ENCODE data around the gene CCDC106. TPM values are rescaled to one million over a fixed set of nuclear protein-coding genes. Genes with fewer than 3 reads are reported as not detected.

Gene CCDC106
- total RNA-seq = 18.7 and 18.9 TPM in 2 replicates
- long read RNA-seq = 0 reads

- H3K9me3 Mint-ChIP-seq = no peaks in the 10 kb centered on the region
- H3K4me3 Mint-ChIP-seq = peak within 1 kb of the TSS; percentile 91
- H3K36me3 Mint-ChIP-seq (ENCODE audit: low read depth) = peaks cover 10% of the 10 kb centered on the region
Measured at GRCh38 chr19:55647732-55648584, at the start of gene CCDC106. CCDC106 (plus strand) TSS chr19:55648212; CDS start chr19:55649047, 835 bp downstream.

GRCh38 chr19:55598719-55599467, 49.1 kb upstream of the CCDC106 start:
- Mint-ChIP-seq H3K9me3 (peaks cover 5% of the 10 kb centered on the region), H3K4me1 (peaks cover 20% of the 10 kb centered on the region), H3K4me3 (peak overlapping the region; percentile 98), H3K27me3 (ENCODE audit: low read depth) (no peaks in the 10 kb centered on the region), H3K27ac (ENCODE audit: unreplicated experiment) (no peak overlapping the region), H3K36me3 (ENCODE audit: low read depth) (peaks cover 28% of the 10 kb centered on the region)
- no peak for TF ChIP-seq CTCF (conservative IDR thresholded peaks at IDR 0.05)
- DNase-seq (ENCODE audit: low read depth, low spot score) = peak; percentile 98

More at GRCh38 chr19:55647732-55648584, at the start of gene CCDC106:
- peaks cover 32% of the 10 kb centered on the region for H3K4me1 Mint-ChIP-seq
- DNase-seq (ENCODE audit: low read depth, low spot score) = peak; percentile 62
- TF ChIP-seq CTCF (conservative IDR thresholded peaks at IDR 0.05) = no peak
- peaks cover 6% of the 10 kb centered on the region for H3K27me3 Mint-ChIP-seq (ENCODE audit: low read depth)
- peak within 1 kb of the TSS; percentile 92 for H3K27ac Mint-ChIP-seq (ENCODE audit: unreplicated experiment)

GRCh38 chr19:55599468-55599841, 48.6 kb upstream of the CCDC106 start, which contains the start of gene FIZ1:
FIZ1 (minus strand) TSS chr19:55599517; CDS start chr19:55597865, 1,652 bp downstream.
- TF ChIP-seq CTCF (conservative IDR thresholded peaks at IDR 0.05) = no peak
- Mint-ChIP-seq H3K27me3 (ENCODE audit: low read depth) (no peaks in the 10 kb centered on the region), H3K27ac (ENCODE audit: unreplicated experiment) (peak within 1 kb of the TSS; percentile 100), H3K4me3 (peak within 1 kb of the TSS; percentile 98), H3K9me3 (peaks cover 5% of the 10 kb centered on the region), H3K36me3 (ENCODE audit: low read depth) (peaks cover 28% of the 10 kb centered on the region), H3K4me1 (peaks cover 21% of the 10 kb centered on the region)
- DNase-seq (ENCODE audit: low read depth, low spot score) = peak; percentile 98

GRCh38 chr19:55599842-55600661, 48.0 kb upstream of the CCDC106 start, which contains the start of gene ZNF524:
ZNF524 (plus strand) TSS chr19:55600288; CDS start chr19:55602113, 1,825 bp downstream.
- H3K9me3 Mint-ChIP-seq = peaks cover 5% of the 10 kb centered on the region
- H3K27me3 Mint-ChIP-seq (ENCODE audit: low read depth) = no peaks in the 10 kb centered on the region
- peaks cover 23% of the 10 kb centered on the region for H3K36me3 Mint-ChIP-seq (ENCODE audit: low read depth)
- TF ChIP-seq CTCF (conservative IDR thresholded peaks at IDR 0.05) = no peak
- peak within 1 kb of the TSS; percentile 100 for H3K27ac Mint-ChIP-seq (ENCODE audit: unreplicated experiment)
- H3K4me1 Mint-ChIP-seq = peaks cover 27% of the 10 kb centered on the region
- H3K4me3 Mint-ChIP-seq = peak within 1 kb of the TSS; percentile 98
- peak; percentile 74 for DNase-seq (ENCODE audit: low read depth, low spot score)

- H3K27me3 Mint-ChIP-seq (ENCODE audit: low read depth) = no peaks in the 10 kb centered on the region
- H3K27ac Mint-ChIP-seq (ENCODE audit: unreplicated experiment) = no peak overlapping the region
- no peak for TF ChIP-seq CTCF (conservative IDR thresholded peaks at IDR 0.05)
- no peak for DNase-seq (ENCODE audit: low read depth, low spot score)
- peaks cover 28% of the 10 kb centered on the region for H3K4me1 Mint-ChIP-seq
- peaks cover 5% of the 10 kb centered on the region for H3K9me3 Mint-ChIP-seq
- peak overlapping the region; percentile 88 for H3K4me3 Mint-ChIP-seq
- peaks cover 17% of the 10 kb centered on the region for H3K36me3 Mint-ChIP-seq (ENCODE audit: low read depth)
Measured at GRCh38 chr19:55600662-55601028, 47.4 kb upstream of the CCDC106 start.

All from neural crest cell (in vitro differentiated cells).